Mesenchymal stem cell (in vitro differentiated cells and primary cell): ENCODE data around the gene FERD3L.

Experiments
- DNase-seq: peaks from one replicate; pipeline ENCODE4 v3.0.0-alpha.2; 2013
- H2AFZ ChIP-seq: one replicate; pipeline ENCODE4 v1.6.1; 2013; ENCODE audit warnings: low read depth, mild to moderate bottlenecking, control low read depth, inconsistent platforms, low read length, moderate library complexity
- H2AK5ac ChIP-seq: 2 replicates; pipeline ENCODE4 v1.6.1; 2013; ENCODE audit warnings: low read length, moderate library complexity, mild to moderate bottlenecking, inconsistent platforms; ENCODE audit not compliant: severe bottlenecking
- H2BK120ac ChIP-seq: one replicate; pipeline ENCODE4 v1.6.1; 2013; ENCODE audit warnings: low read depth, mild to moderate bottlenecking, inconsistent platforms, low read length, moderate library complexity
- H2BK12ac ChIP-seq, 2 experiments: one replicate each; pipeline ENCODE4 v1.6.1; 2013; ENCODE audit warnings: inconsistent platforms in 2 of 2, low read length in 2 of 2, mild to moderate bottlenecking in 2 of 2, moderate library complexity in 2 of 2, control low read depth in 1 of 2
- H2BK15ac ChIP-seq: one replicate; pipeline ENCODE4 v1.6.1; 2013; ENCODE audit warnings: mild to moderate bottlenecking, low read depth, inconsistent platforms; ENCODE audit not compliant: poor library complexity, severe bottlenecking
- H2BK5ac ChIP-seq: 2 replicates; pipeline ENCODE4 v1.6.1; 2013; ENCODE audit warnings: low read depth, mild to moderate bottlenecking, low read length, control low read depth, inconsistent platforms; ENCODE audit not compliant: poor library complexity, severe bottlenecking
- H3K14ac ChIP-seq, 2 experiments: one replicate each; pipeline ENCODE4 v1.6.1; 2013; ENCODE audit warnings: inconsistent platforms in 2 of 2, low read length in 2 of 2, control low read depth in 1 of 2, mild to moderate bottlenecking in 1 of 2, moderate library complexity in 1 of 2
- H3K18ac ChIP-seq, 2 experiments: one replicate each; pipeline ENCODE4 v1.6.1; 2013; ENCODE audit warnings: inconsistent platforms in 2 of 2, low read length in 2 of 2, control low read depth in 1 of 2, low read depth in 1 of 2, mild to moderate bottlenecking in 1 of 2
- H3K23ac ChIP-seq, 2 experiments: one replicate each; pipeline ENCODE4 v1.6.1; 2013; ENCODE audit warnings: inconsistent platforms in 2 of 2, low read length in 2 of 2, mild to moderate bottlenecking in 2 of 2, moderate library complexity in 2 of 2, control low read depth in 1 of 2
- H3K27ac ChIP-seq: 2 replicates; pipeline ENCODE4 v1.5.1; 2013; ENCODE audit warnings: mild to moderate bottlenecking, moderate library complexity, low read length, control low read depth, inconsistent platforms; ENCODE audit not compliant: poor library complexity, severe bottlenecking
- H3K27me3 ChIP-seq, 2 experiments: 2 replicates each; pipeline versions ENCODE4 v1.6.1 to v1.7.0; 2013; ENCODE audit warnings: low read length in 2 of 2, mild to moderate bottlenecking in 2 of 2, moderate library complexity in 2 of 2, control low read depth in 1 of 2, inconsistent platforms in 1 of 2; ENCODE audit not compliant: control insufficient read depth in 1 of 2, insufficient read depth in 1 of 2
- H3K36me3 ChIP-seq, 2 experiments: 2 replicates each; pipeline versions ENCODE4 v1.6.1 to v1.7.0; 2013; ENCODE audit warnings: low read length in 2 of 2, control low read depth in 1 of 2, inconsistent platforms in 1 of 2, low read depth in 1 of 2, mild to moderate bottlenecking in 1 of 2; ENCODE audit not compliant: insufficient read depth in 2 of 2, control insufficient read depth in 1 of 2
- H3K4ac ChIP-seq, 2 experiments: one replicate each; pipeline ENCODE4 v1.6.1; 2013; ENCODE audit warnings: inconsistent platforms in 2 of 2, low read length in 2 of 2, mild to moderate bottlenecking in 2 of 2, moderate library complexity in 2 of 2, control low read depth in 1 of 2, low read depth in 1 of 2
- H3K4me1 ChIP-seq: 2 replicates; pipeline ENCODE4 v1.6.1; 2013; ENCODE audit warnings: low read depth, low read length, control low read depth; ENCODE audit not compliant: control insufficient read depth, insufficient read depth
- H3K4me2 ChIP-seq: 2 replicates; pipeline ENCODE4 v1.6.1; 2013; ENCODE audit warnings: low read length, mild to moderate bottlenecking, inconsistent platforms; ENCODE audit not compliant: poor library complexity, severe bottlenecking
- H3K4me3 ChIP-seq, 2 experiments: 2 replicates each; pipeline versions ENCODE4 v1.5.1 to v1.7.0; 2013; ENCODE audit warnings: low read length in 2 of 2, mild to moderate bottlenecking in 2 of 2, control low read depth in 1 of 2, low read depth in 1 of 2; ENCODE audit not compliant: insufficient read depth in 1 of 2
- H3K79me1 ChIP-seq: replicated peaks from 2 replicates; pipeline ENCODE4 v1.6.1; 2013; ENCODE audit warnings: mild to moderate bottlenecking, control low read depth, low read length, inconsistent platforms; ENCODE audit not compliant: poor library complexity, severe bottlenecking
- H3K9ac ChIP-seq: 2 replicates; pipeline ENCODE4 v1.7.0; 2013; ENCODE audit warnings: mild to moderate bottlenecking, low read length, moderate library complexity
- H3K9me3 ChIP-seq: 2 replicates; pipeline ENCODE4 v1.7.0; 2013; ENCODE audit warnings: mild to moderate bottlenecking, low read length; ENCODE audit not compliant: control insufficient read depth
- H4K8ac ChIP-seq: one replicate; pipeline ENCODE4 v1.6.1; 2013; ENCODE audit warnings: inconsistent platforms, mild to moderate bottlenecking, low read length, moderate library complexity
- H4K91ac ChIP-seq: one replicate; pipeline ENCODE4 v1.6.1; 2013; ENCODE audit warnings: mild to moderate bottlenecking, low read length, inconsistent platforms
- WGBS: methylation state at CpG from one replicate; pipeline ENCODE4 v1.1.7; 2013; ENCODE audit warnings: mixed read lengths; 5-methylcytosine and 5-hydroxymethylcytosine counted together

The FERD3L gene

GRCh38 chr7:19098510-19098909 is 46.7 kb downstream of the FERD3L start:
- Histone ChIP-seq H3K4me3 (no peak overlapping the region), H3K36me3 (no peaks in the 10 kb centered on the region), H3K27me3 (no peaks in the 10 kb centered on the region), H3K4me1 (no peaks in the 10 kb centered on the region), H3K9me3 (no peaks in the 10 kb centered on the region), H2BK12ac (no peak overlapping the region), H2BK15ac (no peak overlapping the region), H2AFZ (no peak overlapping the region), H3K4me2 (no peak overlapping the region), H3K23ac (no peak overlapping the region), H3K14ac (no peak overlapping the region), H3K9ac (no peak overlapping the region), H3K79me1 (no peaks in the 10 kb centered on the region), H3K4ac (no peak overlapping the region), H4K91ac (no peak overlapping the region), H2BK120ac (no peak overlapping the region), H3K18ac (no peak overlapping the region), H2BK5ac (no peak overlapping the region), H2AK5ac (no peak overlapping the region), H3K27ac (no peak overlapping the region), H4K8ac (no peak overlapping the region)
- WGBS: no CpG with 5 or more reads among the region's 1 CpG
- no peak for DNase-seq

DNA sequence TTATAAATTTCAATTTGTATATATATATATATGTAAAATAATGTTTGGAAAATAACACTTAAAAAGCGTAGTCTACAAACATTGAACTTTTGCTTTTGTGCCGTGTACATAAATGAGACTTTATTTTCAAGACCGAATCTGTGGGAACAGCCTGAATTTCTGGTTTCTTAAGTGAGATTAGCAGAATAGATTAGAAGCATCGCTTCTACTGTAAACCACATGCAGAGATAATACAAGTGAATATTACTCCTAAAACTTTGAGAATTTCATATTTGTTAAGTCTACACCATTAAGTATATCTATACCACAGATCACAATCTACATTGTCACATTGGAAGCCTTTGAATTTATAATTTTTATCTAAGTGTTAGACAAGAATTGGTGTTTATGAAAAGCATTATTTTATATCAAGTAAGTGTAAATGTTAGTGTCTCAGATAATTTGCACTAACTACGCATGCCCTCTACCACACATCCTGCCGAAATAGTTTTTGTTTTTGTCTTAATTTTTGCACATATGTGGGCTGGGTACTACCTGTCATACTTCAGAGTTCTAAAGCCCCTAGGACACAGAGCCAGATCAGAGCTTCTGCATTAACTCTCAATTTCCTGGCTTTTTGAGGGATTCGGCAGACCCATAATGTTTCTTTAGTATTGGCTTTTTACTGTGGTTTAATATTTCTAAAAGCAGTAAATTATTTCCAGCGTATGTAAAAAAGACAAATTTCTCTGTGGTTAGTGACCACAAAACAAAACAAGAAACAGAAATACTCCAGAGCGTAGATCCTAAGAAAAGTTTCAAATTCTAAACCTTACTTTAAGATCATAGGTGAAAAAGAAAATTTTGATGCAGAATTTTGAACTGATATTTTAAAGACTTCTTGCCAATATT is 47.8 kb downstream of the FERD3L start:
- no peak overlapping the region for H2BK5ac ChIP-seq
- no peak overlapping the region for H2BK15ac ChIP-seq
- H3K23ac ChIP-seq: no peak overlapping the region
- no peak overlapping the region for H3K14ac ChIP-seq
- H2BK120ac ChIP-seq: no peak overlapping the region
- H3K9ac ChIP-seq: peak overlapping the region; percentile 28
- no peak overlapping the region for H2BK12ac ChIP-seq
- H3K36me3 ChIP-seq: no peaks in the 10 kb centered on the region
- no peak overlapping the region for H3K4me3 ChIP-seq
- H4K8ac ChIP-seq: no peak overlapping the region
- no peaks in the 10 kb centered on the region for H3K4me1 ChIP-seq
- H2AK5ac ChIP-seq: no peak overlapping the region
- no peak for DNase-seq
- no peak overlapping the region for H3K27ac ChIP-seq
- no peak overlapping the region for H4K91ac ChIP-seq
- no peaks in the 10 kb centered on the region for H3K79me1 ChIP-seq
- no peak overlapping the region for H3K18ac ChIP-seq
- H3K9me3 ChIP-seq: no peaks in the 10 kb centered on the region
- H2AFZ ChIP-seq: no peak overlapping the region
- 100% methylated on average over 5 of the region's 9 CpGs for WGBS
- H3K4ac ChIP-seq: no peak overlapping the region
- H3K4me2 ChIP-seq: no peak overlapping the region
- no peaks in the 10 kb centered on the region for H3K27me3 ChIP-seq

GRCh38 chr7:19095353-19095860 is 49.8 kb downstream of the FERD3L start:
- Histone ChIP-seq H4K91ac (no peak overlapping the region), H3K4ac (no peak overlapping the region), H3K18ac (no peak overlapping the region), H3K79me1 (no peaks in the 10 kb centered on the region), H3K27me3 (no peaks in the 10 kb centered on the region), H2BK120ac (no peak overlapping the region), H2BK15ac (no peak overlapping the region), H3K4me2 (no peak overlapping the region), H3K23ac (no peak overlapping the region), H4K8ac (no peak overlapping the region), H3K9me3 (no peaks in the 10 kb centered on the region), H3K9ac (no peak overlapping the region), H2BK5ac (no peak overlapping the region), H2AK5ac (no peak overlapping the region), H2AFZ (no peak overlapping the region), H2BK12ac (no peak overlapping the region), H3K36me3 (no peaks in the 10 kb centered on the region), H3K4me3 (no peak overlapping the region), H3K27ac (no peak overlapping the region), H3K14ac (no peak overlapping the region), H3K4me1 (no peaks in the 10 kb centered on the region)
- no peak for DNase-seq
- WGBS: 90% methylated on average over 2 of the region's 5 CpGs
